ENCODE results near the gene NRP2.

GRCh38 chr2:205751569-205752031 lies 69.3 kb downstream of the NRP2 start:
- TF ChIP-seq CTCF (IDR thresholded peaks at IDR 0.05) (no peak), POLR2A (IDR thresholded peaks at IDR 0.05) (no peak)
